ENCODE measurements around the gene SLFN13.

DNA sequence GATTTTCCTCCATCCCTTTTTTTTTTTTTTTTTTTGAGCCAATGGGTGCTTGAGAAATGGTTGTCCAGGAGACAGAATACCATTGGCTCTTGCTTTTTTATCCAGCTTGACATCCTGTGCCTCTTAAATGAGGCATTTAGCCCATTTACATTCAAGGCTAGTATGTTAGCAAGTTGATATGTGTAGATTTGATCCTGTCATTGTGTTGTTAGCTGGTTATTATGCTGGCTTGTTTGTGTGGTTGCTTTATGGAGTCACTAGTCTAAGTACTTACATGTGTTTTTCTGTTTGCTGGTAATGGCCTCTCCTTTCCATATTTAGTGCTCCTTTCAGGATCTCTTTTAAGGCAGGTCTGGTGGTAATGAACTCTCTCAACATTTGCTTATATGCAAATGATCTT is 61.1 kb downstream of the SLFN13 start:
- no peak for TF ChIP-seq CTCF (conservative IDR thresholded peaks at IDR 0.05)
- TF ChIP-seq EZH2 (IDR thresholded peaks at IDR 0.05; ENCODE audit: low read depth): no peak

Data from PC-9 (cell line).